Astrocyte of the cerebellum (primary cell): ENCODE results near the gene DFFA.
"Not testable (repeated sequence)": the region's sequence is repeated elsewhere in the genome, so short reads cannot be mapped to it uniquely, and the experiment has no call there.

Experiments used
- DNase-seq: peaks from one replicate; pipeline ENCODE4 v3.0.0-alpha.2; 2011; ENCODE audit warnings: low read depth
- H3K4me3 ChIP-seq: 2 replicates; pipeline ENCODE4 v1.5.1; 2011; ENCODE audit warnings: mild to moderate bottlenecking, low read depth, low read length, moderate library complexity
- CTCF ChIP-seq: IDR thresholded peaks from 2 replicates; pipeline ENCODE4 v1.5.1; 2012; ENCODE audit warnings: low read length, low read depth, moderate library complexity, mild to moderate bottlenecking; ENCODE audit errors: missing control alignments
- in situ Hi-C: cut with HindIII; loops from 2 replicates; pipeline ENCODE4 v1.10.0; 2017; ENCODE audit warnings: low sequenced_read_pairs

The DFFA gene

GRCh38 chr1:10467078-10467477 is 5.3 kb downstream of the DFFA start:
- H3K4me3 ChIP-seq: no peak overlapping the region
- in situ Hi-C loops: no loop called here
- no peak for DNase-seq
- TF ChIP-seq CTCF: no peak

- peak; percentile 75 for DNase-seq
- in situ Hi-C loops: no loop called here
- no peak for TF ChIP-seq CTCF
- no peak overlapping the region for H3K4me3 ChIP-seq
Observed at GRCh38 chr1:10459184-10459583, 13.1 kb downstream of the DFFA start.

GRCh38 chr1:10457875-10458274 is 14.5 kb downstream of the DFFA start:
- TF ChIP-seq CTCF: no peak
- no peak overlapping the region for H3K4me3 ChIP-seq
- no peak for DNase-seq
- in situ Hi-C loops: no loop called here

GRCh38 chr1:10457462-10457861 is 14.9 kb downstream of the DFFA start:
- DNase-seq, H3K4me3 ChIP-seq, in situ Hi-C loops: not testable (repeated sequence)

- no peak for TF ChIP-seq CTCF
- in situ Hi-C loops: no loop called here
- no peak for DNase-seq
- H3K4me3 ChIP-seq: no peak overlapping the region
Observed at GRCh38 chr1:10456661-10457060, 15.7 kb downstream of the DFFA start.

- in situ Hi-C loops: no loop called here
- no peak for DNase-seq
- no peak for TF ChIP-seq CTCF
- H3K4me3 ChIP-seq: no peak overlapping the region
Observed at GRCh38 chr1:10456048-10456447, 16.3 kb downstream of the DFFA start.

- no peak for TF ChIP-seq CTCF
- no peak overlapping the region for H3K4me3 ChIP-seq
- in situ Hi-C loops: no loop called here
- no peak for DNase-seq
Observed at GRCh38 chr1:10451287-10451686, 21.0 kb downstream of the DFFA start.
